Chondrocyte (in vitro differentiated cells): Measurements from ENCODE around the gene GPR132. TPM values are rescaled to one million over a fixed set of nuclear protein-coding genes. Genes with fewer than 3 reads are reported as not detected.

Experiments
- DNase-seq: peaks from one replicate; pipeline ENCODE4 v3.0.0; 2021; ENCODE audit warnings: mixed read lengths, low spot score
- H3K27ac Mint-ChIP-seq: one replicate; pipeline ENCODE4 v1.8.0; 2021; ENCODE audit warnings: mild to moderate bottlenecking, moderate library complexity, mixed read lengths; ENCODE audit not compliant: unreplicated experiment
- H3K27me3 Mint-ChIP-seq: 2 replicates; pipeline ENCODE4 v1.8.0; 2021; ENCODE audit warnings: low read depth, mixed read lengths
- H3K36me3 Mint-ChIP-seq: 2 replicates; pipeline ENCODE4 v1.8.0; 2021; ENCODE audit warnings: low read depth, mixed read lengths
- H3K4me1 Mint-ChIP-seq: 2 replicates; pipeline ENCODE4 v1.8.0; 2021; ENCODE audit warnings: low read depth, mild to moderate bottlenecking, mixed read lengths
- H3K4me3 Mint-ChIP-seq: one replicate; pipeline ENCODE4 v1.8.0; 2021; ENCODE audit warnings: mild to moderate bottlenecking, moderate library complexity, mixed read lengths; ENCODE audit not compliant: unreplicated experiment
- H3K9me3 Mint-ChIP-seq: 2 replicates; pipeline ENCODE4 v1.8.0; 2021; ENCODE audit warnings: low read depth, mixed read lengths
- CTCF ChIP-seq: fragments of 200-600 bp; sonication (generic); IDR thresholded peaks from 2 replicates; pipeline ENCODE4 v1.5.0; 2021; ENCODE audit warnings: antibody characterized with exemption, mild to moderate bottlenecking, moderate library complexity
- total RNA-seq: library from RNA; stranded (reverse); gene quantifications from 3 replicates; pipeline ENCODE4 v1.2.1, GENCODE V29; 2021

Gene GPR132
- total RNA-seq, 1 donor from 2014 or later: 0.30 TPM

GRCh38 chr14:105049753-105050550 lies 15.3 kb downstream of the GPR132 start:
- no peak for TF ChIP-seq CTCF
- DNase-seq: no peak
- no peaks in the 10 kb centered on the region for H3K36me3 Mint-ChIP-seq
- no peaks in the 10 kb centered on the region for H3K27me3 Mint-ChIP-seq
- peaks cover 3% of the 10 kb centered on the region for H3K4me1 Mint-ChIP-seq
- no peak overlapping the region for H3K27ac Mint-ChIP-seq
- H3K9me3 Mint-ChIP-seq: no peaks in the 10 kb centered on the region
- H3K4me3 Mint-ChIP-seq: no peak overlapping the region

GRCh38 chr14:105047283-105048016 lies 17.8 kb downstream of the GPR132 start:
- Mint-ChIP-seq H3K4me1 (peaks cover 6% of the 10 kb centered on the region), H3K27ac (no peak overlapping the region), H3K4me3 (no peak overlapping the region), H3K27me3 (no peaks in the 10 kb centered on the region), H3K9me3 (no peaks in the 10 kb centered on the region), H3K36me3 (no peaks in the 10 kb centered on the region)
- TF ChIP-seq CTCF: no peak
- DNase-seq: no peak

- no peak overlapping the region for H3K27ac Mint-ChIP-seq
- no peak for DNase-seq
- no peaks in the 10 kb centered on the region for H3K27me3 Mint-ChIP-seq
- H3K4me3 Mint-ChIP-seq: no peak overlapping the region
- no peaks in the 10 kb centered on the region for H3K36me3 Mint-ChIP-seq
- no peak for TF ChIP-seq CTCF
- peaks cover 6% of the 10 kb centered on the region for H3K4me1 Mint-ChIP-seq
- H3K9me3 Mint-ChIP-seq: no peaks in the 10 kb centered on the region
Observed at GRCh38 chr14:105046891-105047282, 18.3 kb downstream of the GPR132 start.

- Mint-ChIP-seq H3K36me3 (no peaks in the 10 kb centered on the region), H3K27me3 (no peaks in the 10 kb centered on the region), H3K9me3 (no peaks in the 10 kb centered on the region), H3K27ac (no peak overlapping the region), H3K4me3 (no peak overlapping the region), H3K4me1 (peaks cover 6% of the 10 kb centered on the region)
- TF ChIP-seq CTCF: peak; percentile 100
- DNase-seq: no peak
Observed at GRCh38 chr14:105045710-105046326, 19.4 kb downstream of the GPR132 start.

- Mint-ChIP-seq H3K4me3 (no peak overlapping the region), H3K4me1 (peaks cover 15% of the 10 kb centered on the region), H3K27ac (no peak overlapping the region), H3K27me3 (no peaks in the 10 kb centered on the region), H3K9me3 (no peaks in the 10 kb centered on the region), H3K36me3 (no peaks in the 10 kb centered on the region)
- DNase-seq: no peak
- TF ChIP-seq CTCF: no peak
Observed at GRCh38 chr14:105043641-105044040, 21.6 kb downstream of the GPR132 start.
